ENCODE results near the gene TBX3. TPM values are rescaled to one million over a fixed set of nuclear protein-coding genes. Genes with fewer than 3 reads are reported as not detected.
"Not testable (repeated sequence)": the region's sequence is repeated elsewhere in the genome, so short reads cannot be mapped to it uniquely, and the experiment has no call there.

TBX3 gene
- polyA plus RNA-seq, result 71.7 TPM
- long read RNA-seq, donor 1, full-length matches to known transcripts, result 3 of 3 reads
- long read RNA-seq, donor 1, partial matches to known transcripts, result 0 of 3 reads
- long read RNA-seq, donor 1, other reads (novel, unspliced or antisense), result 0 of 3 reads
- long read RNA-seq, donor 2, full-length matches to known transcripts, result 8 of 18 reads
- long read RNA-seq, donor 2, partial matches to known transcripts, result 10 of 18 reads
- long read RNA-seq, donor 2, other reads (novel, unspliced or antisense), result 0 of 18 reads
- long read RNA-seq, donor 3, result 0 reads
- long read RNA-seq, donor 4, full-length matches to known transcripts, result 1 of 1 reads
- long read RNA-seq, donor 4, partial matches to known transcripts, result 0 of 1 reads
- long read RNA-seq, donor 4, other reads (novel, unspliced or antisense), result 0 of 1 reads
- long read RNA-seq, donor 5, full-length matches to known transcripts, result 4 of 14 reads
- long read RNA-seq, donor 5, partial matches to known transcripts, result 10 of 14 reads
- long read RNA-seq, donor 5, other reads (novel, unspliced or antisense), result 0 of 14 reads
- long read RNA-seq, donor 6, full-length matches to known transcripts, result 11 of 30 reads
- long read RNA-seq, donor 6, partial matches to known transcripts, result 19 of 30 reads
- long read RNA-seq, donor 6, other reads (novel, unspliced or antisense), result 0 of 30 reads
- long read RNA-seq, donor 7, full-length matches to known transcripts, result 5 of 10 reads
- long read RNA-seq, donor 7, partial matches to known transcripts, result 5 of 10 reads
- long read RNA-seq, donor 7, other reads (novel, unspliced or antisense), result 0 of 10 reads
- long read RNA-seq, donor 8, full-length matches to known transcripts, result 7 of 29 reads
- long read RNA-seq, donor 8, partial matches to known transcripts, result 22 of 29 reads
- long read RNA-seq, donor 8, other reads (novel, unspliced or antisense), result 0 of 29 reads
- long read RNA-seq, donor 9, full-length matches to known transcripts, result 2 of 9 reads
- long read RNA-seq, donor 9, partial matches to known transcripts, result 7 of 9 reads
- long read RNA-seq, donor 9, other reads (novel, unspliced or antisense), result 0 of 9 reads
- long read RNA-seq, donor 10, full-length matches to known transcripts, result 5 of 20 reads
- long read RNA-seq, donor 10, partial matches to known transcripts, result 15 of 20 reads
- long read RNA-seq, donor 10, other reads (novel, unspliced or antisense), result 0 of 20 reads
- long read RNA-seq, donor 11, full-length matches to known transcripts, result 6 of 11 reads
- long read RNA-seq, donor 11, partial matches to known transcripts, result 5 of 11 reads
- long read RNA-seq, donor 11, other reads (novel, unspliced or antisense), result 0 of 11 reads

DNA sequence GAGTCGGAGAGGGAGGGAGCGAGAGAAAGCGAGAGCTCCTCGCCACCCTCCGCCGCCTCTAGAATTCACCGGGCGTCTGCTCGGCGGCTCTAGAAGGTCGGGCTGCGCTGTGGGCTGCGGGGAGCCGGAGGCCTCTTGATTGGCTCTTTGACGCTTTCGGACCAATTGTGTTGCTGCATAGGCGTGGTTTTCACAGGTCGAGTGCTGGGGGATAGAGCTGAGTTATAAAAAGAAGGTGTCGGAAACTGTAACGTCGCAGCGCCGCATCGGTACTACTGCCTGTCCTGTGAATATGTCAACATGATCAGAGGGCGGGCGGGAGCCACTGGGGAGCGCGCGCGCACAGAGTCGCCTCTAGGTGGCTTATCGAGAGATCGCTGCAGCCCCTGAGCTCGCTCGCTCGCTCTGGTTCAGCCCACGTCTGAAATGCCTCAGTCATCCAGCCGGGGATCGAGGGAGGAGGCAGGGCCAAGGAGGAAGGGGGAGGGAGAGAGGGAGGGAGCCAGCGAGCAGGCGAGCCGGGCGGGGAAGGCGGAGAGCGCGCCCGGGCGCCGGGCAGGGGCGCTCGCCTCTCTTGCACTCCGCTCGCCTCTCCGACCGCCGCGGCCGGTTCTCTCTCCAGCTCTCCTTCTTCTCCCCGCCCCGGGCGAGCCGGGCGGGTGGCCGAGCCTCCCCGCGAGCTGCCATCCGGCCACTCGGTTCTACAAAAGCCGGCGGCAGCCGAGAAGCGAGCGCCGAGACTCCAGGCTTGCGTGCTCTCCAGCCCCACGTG is at the start of gene TBX3:
Gene TBX3, minus strand, starts transcription at position 78 of the 772 bp plus-strand sequence. CDS start 975 bp downstream, outside the sequence.
- Histone ChIP-seq H3K4me1 (ENCODE audit: control insufficient read depth, insufficient read depth, low read length) (peaks cover 7% of the 10 kb centered on the region), H3K27me3 (ENCODE audit: control insufficient read depth, insufficient read depth, low read length) (peaks cover 40% of the 10 kb centered on the region), H3K27ac (ENCODE audit: low read length) (peak within 1 kb of the TSS; percentile 84), H3K36me3 (ENCODE audit: control insufficient read depth, insufficient read depth, low read length) (peaks cover 10% of the 10 kb centered on the region), H3K9me3 (ENCODE audit: control insufficient read depth, low read depth, low read length) (peaks cover 3% of the 10 kb centered on the region), H3K4me3 (ENCODE audit: low read length) (peak within 1 kb of the TSS; percentile 65)
- peak; percentile 98 to 100 for DNase-seq
- no CpG with 5 or more reads among the region's 76 CpGs for WGBS (ENCODE audit: insufficient coverage, low lambda C conversion rate)

DNA sequence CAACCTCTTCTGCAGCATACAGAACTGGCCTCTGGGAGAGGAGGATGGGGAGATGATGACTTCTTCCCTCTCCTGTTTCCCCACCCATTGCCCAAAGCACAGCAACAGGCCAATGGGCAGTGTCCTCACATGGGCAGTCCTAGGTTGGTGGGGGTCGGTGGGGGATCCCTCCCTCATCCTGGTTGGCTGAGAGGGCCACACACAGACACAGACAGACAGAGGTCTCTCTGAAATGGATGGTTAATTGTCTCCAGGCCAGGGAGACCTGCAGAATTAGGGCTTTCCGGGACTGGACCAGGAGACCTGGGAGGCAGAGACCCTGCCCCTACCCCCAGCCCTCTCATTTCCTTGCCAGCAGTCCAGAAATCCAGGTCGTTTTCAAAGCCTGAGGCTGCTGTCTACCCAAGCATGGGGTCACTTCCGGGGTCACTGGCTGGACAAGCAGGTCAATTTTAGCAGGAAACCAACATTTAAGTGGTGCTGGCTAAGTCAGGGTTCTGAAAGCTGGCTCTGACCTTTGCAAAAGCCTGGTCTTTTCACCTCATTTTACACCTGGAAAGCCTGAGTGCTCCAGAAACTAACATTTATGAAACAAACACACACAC is 48.6 kb upstream of the TBX3 start:
- no peaks in the 10 kb centered on the region for H3K36me3 ChIP-seq (ENCODE audit: control insufficient read depth, insufficient read depth, low read length)
- no peak overlapping the region for H3K4me3 ChIP-seq (ENCODE audit: low read length)
- peaks cover 12% of the 10 kb centered on the region for H3K9me3 ChIP-seq (ENCODE audit: control insufficient read depth, low read depth, low read length)
- no peak for DNase-seq
- H3K4me1 ChIP-seq (ENCODE audit: control insufficient read depth, insufficient read depth, low read length), result peaks cover 16% of the 10 kb centered on the region
- WGBS (ENCODE audit: insufficient coverage, low lambda C conversion rate), result no CpG with 5 or more reads among the region's 4 CpGs
- H3K27me3 ChIP-seq (ENCODE audit: control insufficient read depth, insufficient read depth, low read length), result peaks cover 29% of the 10 kb centered on the region
- H3K27ac ChIP-seq (ENCODE audit: low read length), result no peak overlapping the region

DNA sequence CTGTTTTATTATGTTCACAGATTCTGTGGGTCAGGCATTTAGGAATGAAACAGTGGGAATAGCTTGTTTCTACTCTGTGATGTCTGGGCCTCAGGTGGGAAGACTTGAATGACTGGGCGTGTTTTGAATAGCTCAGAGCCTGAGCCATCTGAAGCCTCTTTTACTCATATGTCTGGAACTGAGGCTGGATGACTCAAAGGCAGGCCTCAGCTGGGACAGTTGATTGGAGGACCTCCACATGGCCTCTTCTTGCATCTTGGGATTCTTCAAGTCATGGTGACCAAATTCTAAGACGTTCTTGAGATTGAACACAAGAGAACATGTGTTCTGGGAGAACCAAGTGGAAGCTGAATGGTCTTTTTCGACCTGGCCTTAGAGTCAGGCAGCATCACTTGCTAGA is 45.8 kb upstream of the TBX3 start:
- no peak for DNase-seq
- Histone ChIP-seq H3K4me1 (ENCODE audit: control insufficient read depth, insufficient read depth, low read length) (peaks cover 8% of the 10 kb centered on the region), H3K27ac (ENCODE audit: low read length) (no peak overlapping the region), H3K36me3 (ENCODE audit: control insufficient read depth, insufficient read depth, low read length) (no peaks in the 10 kb centered on the region), H3K9me3 (ENCODE audit: control insufficient read depth, low read depth, low read length) (no peaks in the 10 kb centered on the region), H3K4me3 (ENCODE audit: low read length) (no peak overlapping the region), H3K27me3 (ENCODE audit: control insufficient read depth, insufficient read depth, low read length) (peaks cover 8% of the 10 kb centered on the region)
- WGBS (ENCODE audit: insufficient coverage, low lambda C conversion rate), result 83% methylated on average over 1 of the region's 3 CpGs

DNA sequence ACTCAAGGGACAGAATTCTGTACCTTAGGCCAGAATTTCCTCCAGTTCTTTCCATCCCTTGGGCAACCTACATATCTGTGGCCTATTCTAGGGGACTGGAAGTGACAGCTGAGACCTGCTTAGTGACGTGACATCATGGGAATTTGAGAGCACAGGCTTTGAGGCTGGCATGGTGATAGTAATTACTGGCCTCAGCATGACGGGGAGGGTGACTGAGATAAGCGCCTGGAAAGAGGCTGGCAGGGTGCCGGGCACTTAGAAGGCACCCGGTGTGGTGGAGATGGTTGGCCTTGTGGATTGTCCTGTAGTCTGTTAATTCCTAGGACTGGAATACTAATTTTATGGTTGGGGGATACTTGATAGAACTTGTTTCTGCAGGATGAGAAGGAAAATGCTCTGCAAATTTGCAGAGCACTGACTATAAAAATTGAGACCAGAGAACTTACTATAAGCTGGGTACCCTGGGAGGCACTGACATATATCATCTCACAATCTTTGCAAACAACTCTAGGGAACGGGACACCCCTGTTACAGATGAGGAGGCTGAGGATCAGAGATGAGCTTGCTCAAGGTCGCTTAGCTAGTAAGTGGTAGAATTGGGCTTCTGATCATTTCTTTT is 42.2 kb upstream of the TBX3 start:
- H3K27ac ChIP-seq (ENCODE audit: low read length), result no peak overlapping the region
- H3K9me3 ChIP-seq (ENCODE audit: control insufficient read depth, low read depth, low read length), result no peaks in the 10 kb centered on the region
- H3K27me3 ChIP-seq (ENCODE audit: control insufficient read depth, insufficient read depth, low read length), result no peaks in the 10 kb centered on the region
- H3K36me3 ChIP-seq (ENCODE audit: control insufficient read depth, insufficient read depth, low read length), result no peaks in the 10 kb centered on the region
- WGBS (ENCODE audit: insufficient coverage, low lambda C conversion rate), result no CpG with 5 or more reads among the region's 7 CpGs
- DNase-seq, result no peak
- H3K4me1 ChIP-seq (ENCODE audit: control insufficient read depth, insufficient read depth, low read length), result no peaks in the 10 kb centered on the region
- no peak overlapping the region for H3K4me3 ChIP-seq (ENCODE audit: low read length)

DNA sequence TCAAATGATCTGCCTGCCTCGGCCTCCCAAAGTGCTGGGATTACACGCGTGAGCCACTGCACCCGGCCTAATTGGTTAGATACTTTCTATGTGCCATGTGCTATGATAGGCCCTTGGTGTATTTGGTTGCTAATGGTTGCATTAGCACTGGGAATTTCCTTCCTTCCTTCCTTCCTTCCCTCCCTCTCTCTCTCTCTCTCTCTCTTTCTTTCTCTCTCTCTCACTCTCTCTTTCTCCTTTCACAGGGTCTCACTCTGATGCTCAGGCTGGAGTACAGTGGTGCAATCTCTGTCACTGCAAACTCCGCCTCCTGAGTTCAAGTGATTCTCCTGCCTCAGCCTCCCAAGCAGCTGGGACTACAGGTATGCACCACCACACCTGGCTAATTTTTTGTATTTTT is 38.2 kb upstream of the TBX3 start:
- not testable (repeated sequence) for H3K36me3 ChIP-seq (ENCODE audit: control insufficient read depth, insufficient read depth, low read length); H3K4me1 ChIP-seq (ENCODE audit: control insufficient read depth, insufficient read depth, low read length); H3K4me3 ChIP-seq (ENCODE audit: low read length); H3K27me3 ChIP-seq (ENCODE audit: control insufficient read depth, insufficient read depth, low read length); DNase-seq; H3K9me3 ChIP-seq (ENCODE audit: control insufficient read depth, low read depth, low read length); H3K27ac ChIP-seq (ENCODE audit: low read length)
- no CpG with 5 or more reads among the region's 5 CpGs for WGBS (ENCODE audit: insufficient coverage, low lambda C conversion rate)

DNA sequence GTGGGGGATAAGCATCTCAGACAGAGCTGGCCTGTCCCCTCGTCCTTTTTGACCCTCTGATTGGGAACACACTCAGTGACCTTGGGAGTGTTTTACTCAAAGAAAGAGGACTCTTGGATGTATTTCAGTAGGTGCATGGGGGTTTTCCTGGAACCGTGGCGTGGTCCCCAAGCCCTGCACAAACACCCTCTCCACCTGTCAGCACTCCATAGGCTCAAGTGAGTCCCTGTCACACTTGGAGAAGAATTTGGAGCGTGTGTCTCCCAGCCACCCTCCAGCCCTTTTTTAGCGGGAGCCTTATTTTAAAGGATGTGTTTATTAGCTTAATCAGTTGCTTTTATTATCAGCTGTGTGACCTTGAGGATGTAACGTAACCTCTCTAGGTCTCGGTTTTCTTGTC is 37.3 kb upstream of the TBX3 start:
- peaks cover 2% of the 10 kb centered on the region for H3K27me3 ChIP-seq (ENCODE audit: control insufficient read depth, insufficient read depth, low read length)
- H3K4me3 ChIP-seq (ENCODE audit: low read length), result no peak overlapping the region
- H3K9me3 ChIP-seq (ENCODE audit: control insufficient read depth, low read depth, low read length), result no peaks in the 10 kb centered on the region
- DNase-seq, result no peak
- no peaks in the 10 kb centered on the region for H3K36me3 ChIP-seq (ENCODE audit: control insufficient read depth, insufficient read depth, low read length)
- H3K4me1 ChIP-seq (ENCODE audit: control insufficient read depth, insufficient read depth, low read length), result no peaks in the 10 kb centered on the region
- WGBS (ENCODE audit: insufficient coverage, low lambda C conversion rate), result no CpG with 5 or more reads among the region's 7 CpGs
- H3K27ac ChIP-seq (ENCODE audit: low read length), result no peak overlapping the region

DNA sequence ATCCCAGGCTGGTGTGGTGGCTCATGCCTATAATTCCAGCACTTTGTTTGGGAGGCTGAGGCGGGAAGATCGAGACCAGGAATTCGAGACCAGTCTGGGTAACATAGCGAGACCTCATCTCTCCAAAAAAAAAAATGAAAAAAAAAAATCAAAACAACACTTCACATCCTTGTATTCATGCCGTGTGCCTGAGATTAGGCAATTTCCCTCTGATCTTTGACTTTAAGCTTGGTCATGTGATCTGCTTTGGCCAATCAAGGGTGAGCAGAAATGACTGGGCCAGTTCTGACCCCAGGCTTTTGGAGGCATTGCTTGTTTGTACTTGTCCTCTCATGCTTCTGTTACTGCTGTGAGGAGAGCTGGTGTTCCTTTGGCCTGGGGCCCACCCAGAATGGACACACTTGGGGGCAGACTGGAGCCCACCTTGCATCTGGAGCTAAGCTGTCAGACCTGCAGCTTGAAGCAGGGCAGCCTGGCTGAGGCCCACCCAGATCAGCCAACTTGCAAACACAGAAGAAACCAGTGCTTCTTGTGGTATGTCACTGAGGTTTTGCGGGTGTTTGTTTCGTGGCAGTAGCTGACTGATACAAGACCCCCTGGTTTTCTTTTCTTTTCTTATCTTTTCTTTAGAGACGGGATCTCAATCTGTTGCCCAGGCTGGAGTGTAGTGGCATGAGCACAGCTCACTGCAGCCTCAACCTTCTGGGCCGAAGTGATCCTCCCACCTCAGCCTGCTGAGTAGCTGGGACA is 29.7 kb upstream of the TBX3 start:
- no peak for DNase-seq
- WGBS (ENCODE audit: insufficient coverage, low lambda C conversion rate), result 100% methylated on average over 1 of the region's 9 CpGs
- Histone ChIP-seq H3K4me1 (ENCODE audit: control insufficient read depth, insufficient read depth, low read length) (peaks cover 6% of the 10 kb centered on the region), H3K27ac (ENCODE audit: low read length) (no peak overlapping the region), H3K36me3 (ENCODE audit: control insufficient read depth, insufficient read depth, low read length) (no peaks in the 10 kb centered on the region), H3K27me3 (ENCODE audit: control insufficient read depth, insufficient read depth, low read length) (peaks cover 8% of the 10 kb centered on the region), H3K4me3 (ENCODE audit: low read length) (no peak overlapping the region), H3K9me3 (ENCODE audit: control insufficient read depth, low read depth, low read length) (no peaks in the 10 kb centered on the region)

DNA sequence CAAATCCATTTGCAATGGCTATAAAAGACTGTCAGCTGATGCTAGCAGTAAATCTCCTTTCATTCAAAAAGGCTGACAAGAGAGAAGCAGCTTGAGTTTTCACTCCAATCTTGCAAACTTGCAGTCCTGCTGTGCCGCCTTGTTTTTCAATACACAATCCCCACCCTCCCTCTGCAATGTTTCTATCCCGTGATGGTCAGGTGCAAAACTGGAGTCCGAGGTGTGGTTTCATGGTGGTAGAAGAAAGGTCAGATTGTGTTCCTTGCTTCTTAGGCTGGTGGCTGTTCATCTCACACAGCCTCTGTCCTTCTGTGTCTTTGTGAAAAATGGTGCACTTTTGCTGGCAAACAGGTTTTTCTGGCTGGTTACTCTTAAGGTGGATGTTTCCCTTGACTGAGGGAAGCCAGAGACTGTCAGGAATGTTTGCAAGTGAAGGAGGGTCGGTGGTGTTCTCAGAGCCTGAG is 27.7 kb upstream of the TBX3 start:
- 0% methylated on average over 1 of the region's 4 CpGs for WGBS (ENCODE audit: insufficient coverage, low lambda C conversion rate)
- H3K9me3 ChIP-seq (ENCODE audit: control insufficient read depth, low read depth, low read length), result no peaks in the 10 kb centered on the region
- H3K27me3 ChIP-seq (ENCODE audit: control insufficient read depth, insufficient read depth, low read length), result peaks cover 6% of the 10 kb centered on the region
- H3K4me1 ChIP-seq (ENCODE audit: control insufficient read depth, insufficient read depth, low read length), result peaks cover 6% of the 10 kb centered on the region
- peak; percentile 64 to 67 for DNase-seq
- H3K4me3 ChIP-seq (ENCODE audit: low read length), result no peak overlapping the region
- no peaks in the 10 kb centered on the region for H3K36me3 ChIP-seq (ENCODE audit: control insufficient read depth, insufficient read depth, low read length)
- peak overlapping the region; percentile 41 for H3K27ac ChIP-seq (ENCODE audit: low read length)
